B cell (primary cell): ENCODE data around the gene SLC8B1. TPM values are rescaled to one million over a fixed set of nuclear protein-coding genes. Genes with fewer than 3 reads are reported as not detected.

Experiments
- ATAC-seq: fragments of 200-7000 bp; cut with Tn5 transposase; one replicate; pipeline ENCODE4 v1.10.0; 2021; ENCODE audit warnings: low read depth, mild to moderate bottlenecking, moderate number of reproducible peaks, moderate library complexity
- CTCF ChIA-PET: fragments of 350-600 bp; sonication (Branson Sonifier 250); formaldehyde crosslinking; loops from one replicate; lab custom pipeline; 2021; ENCODE audit warnings: antibody characterized with exemption, inconsistent platforms; lab: Charles Lee
- POLR2A ChIA-PET: fragments of 350-600 bp; sonication (Branson Sonifier 250); formaldehyde crosslinking; loops from one replicate; lab custom pipeline; 2021; ENCODE audit warnings: antibody characterized with exemption; lab: Charles Lee
- DNase-seq: peaks from one replicate; pipeline ENCODE4 v3.0.0; 2013
- H2AFZ ChIP-seq: 2 replicates; pipeline ENCODE4 v1.6.1; 2012; ENCODE audit warnings: mild to moderate bottlenecking, low read depth, low read length; ENCODE audit not compliant: insufficient read depth, poor library complexity, severe bottlenecking
- H3K27ac ChIP-seq, 2 donors: 1 replicate in 1 of 2; 2 replicates in 1 of 2; pipeline ENCODE4 v1.5.1; 2012 to 2013; ENCODE audit warnings: low read length in 2 of 2, mild to moderate bottlenecking in 2 of 2, moderate library complexity in 1 of 2
- H3K27me3 ChIP-seq, 4 experiments: fragments of 200-600 bp in 1 of 4; sonication (generic) in 1 of 4; replicated peaks in 1 of 4; 1 replicate in 2 of 4; 2 replicates in 2 of 4; pipeline versions ENCODE4 v1.6.1 to v1.7.0; 2013 to 2016; ENCODE audit warnings: low read length in 3 of 4, mild to moderate bottlenecking in 2 of 4, mixed read lengths in 1 of 4, moderate library complexity in 1 of 4; ENCODE audit not compliant: insufficient read depth in 4 of 4, control insufficient read depth in 3 of 4; ENCODE audit errors: control extremely low read depth in 1 of 4
- H3K36me3 ChIP-seq, 2 experiments: replicated peaks in 1 of 2; 1 replicate in 1 of 2; 2 replicates in 1 of 2; pipeline versions ENCODE4 v1.6.1 to v1.7.1; 2013; ENCODE audit warnings: low read length in 1 of 2; ENCODE audit not compliant: insufficient read depth in 2 of 2, control insufficient read depth in 1 of 2; ENCODE audit errors: control extremely low read depth in 1 of 2, extremely low read depth in 1 of 2
- H3K4me1 ChIP-seq, 2 donors: fragments of 200-600 bp in 1 of 2; sonication (generic) in 1 of 2; 1 replicate in 1 of 2; 2 replicates in 1 of 2; pipeline versions ENCODE4 v1.5.1 to v1.6.1; 2013 to 2017; ENCODE audit warnings: low read length in 2 of 2; ENCODE audit not compliant: control insufficient read depth in 2 of 2, insufficient read depth in 2 of 2
- H3K4me2 ChIP-seq: replicated peaks from 2 replicates; pipeline ENCODE3; 2012; ENCODE audit warnings: mild to moderate bottlenecking, low read depth, low read length; ENCODE audit not compliant: poor library complexity, severe bottlenecking
- H3K4me3 ChIP-seq, 5 experiments: fragments of 200-600 bp in 1 of 5; sonication (generic) in 1 of 5; 1 replicate in 3 of 5; 2 replicates in 2 of 5; pipeline versions ENCODE4 v1.5.1 to v1.7.0; 2011 to 2016; ENCODE audit warnings: low read length in 4 of 5, mild to moderate bottlenecking in 4 of 5, low read depth in 2 of 5, control low read depth in 1 of 5, moderate library complexity in 1 of 5; ENCODE audit not compliant: insufficient read depth in 1 of 5; ENCODE audit errors: control extremely low read depth in 1 of 5, extremely low read depth in 1 of 5
- H3K79me2 ChIP-seq: fragments of 200-600 bp; sonication (generic); one replicate; pipeline ENCODE4 v1.6.0; 2016; ENCODE audit warnings: low read length; ENCODE audit not compliant: control insufficient read depth, insufficient read depth
- H3K9ac ChIP-seq: fragments of 200-600 bp; sonication (generic); 2 replicates; pipeline ENCODE4 v1.6.1; 2017; ENCODE audit warnings: mild to moderate bottlenecking, low read length, moderate library complexity
- H3K9me3 ChIP-seq, 3 donors: one replicate each; pipeline versions ENCODE4 v1.6.1 to v1.7.1; 2013; ENCODE audit warnings: low read length in 2 of 3; ENCODE audit not compliant: control insufficient read depth in 2 of 3, insufficient read depth in 1 of 3; ENCODE audit errors: control extremely low read depth in 1 of 3
- H4K20me1 ChIP-seq: 2 replicates; pipeline ENCODE4 v1.6.0; 2012; ENCODE audit warnings: mild to moderate bottlenecking, low read length; ENCODE audit not compliant: insufficient read depth, control insufficient read depth, poor library complexity, severe bottlenecking
- H3K27ac Mint-ChIP-seq: one replicate; pipeline ENCODE4 v1.8.0; 2021; ENCODE audit warnings: mixed read lengths
- H3K27me3 Mint-ChIP-seq: one replicate; pipeline ENCODE4 v1.8.0; 2021; ENCODE audit warnings: mixed read lengths
- H3K4me1 Mint-ChIP-seq: one replicate; pipeline ENCODE4 v1.8.0; 2021; ENCODE audit warnings: mixed read lengths
- H3K4me3 Mint-ChIP-seq: one replicate; pipeline ENCODE4 v1.8.0; 2021; ENCODE audit warnings: mixed read lengths
- H3K9me3 Mint-ChIP-seq: one replicate; pipeline ENCODE4 v1.8.0; 2022; ENCODE audit warnings: mixed read lengths; ENCODE audit not compliant: insufficient read depth
- EZH2 ChIP-seq: IDR thresholded peaks from 2 replicates; pipeline ENCODE4 v1.6.1; 2012; ENCODE audit warnings: borderline replicate concordance, low read depth, mild to moderate bottlenecking, moderate library complexity, low read length; ENCODE audit not compliant: insufficient read depth, poor library complexity, severe bottlenecking
- WGBS: methylation state at CpG from one replicate; pipeline ENCODE4 v1.1.5; 2013; ENCODE audit warnings: missing lambda C conversion rate; ENCODE audit not compliant: insufficient coverage; 5-methylcytosine and 5-hydroxymethylcytosine counted together
- intact Hi-C: fragments of 100-400 bp; cut with micrococcal nuclease; formaldehyde crosslinking; loops from one replicate; pipeline ENCODE4 v1.10.0; 2022
- polyA plus RNA-seq: library from polyadenylated mRNA; depleted of rRNA; stranded (reverse); fragments of >200 nt; gene quantifications from 2 replicates; pipeline ENCODE4 v1.2.3, GENCODE V29; 2012
- total RNA-seq, 2 donors: library from RNA; stranded (reverse); fragments of 120-200 nt in 1 of 2; gene quantifications; 1 replicate in 1 of 2; 2 replicates in 1 of 2; pipeline versions ENCODE4 v1.2.3 to v1.2.4, GENCODE V29; 2013 to 2022
- TF ChIP-seq, protein P1 (sequence below): fragments of 200-600 bp; IDR thresholded peaks from one replicate; pipeline ENCODE4 v1.8.0; 2022; ENCODE audit warnings: antibody characterized with exemption, mild to moderate bottlenecking

The SLC8B1 gene
- total and polyA plus RNA-seq, 2 donors (not counting 1 experiment from before 2014, with no cell fraction given): 18.7 to 35.6 TPM

DNA sequence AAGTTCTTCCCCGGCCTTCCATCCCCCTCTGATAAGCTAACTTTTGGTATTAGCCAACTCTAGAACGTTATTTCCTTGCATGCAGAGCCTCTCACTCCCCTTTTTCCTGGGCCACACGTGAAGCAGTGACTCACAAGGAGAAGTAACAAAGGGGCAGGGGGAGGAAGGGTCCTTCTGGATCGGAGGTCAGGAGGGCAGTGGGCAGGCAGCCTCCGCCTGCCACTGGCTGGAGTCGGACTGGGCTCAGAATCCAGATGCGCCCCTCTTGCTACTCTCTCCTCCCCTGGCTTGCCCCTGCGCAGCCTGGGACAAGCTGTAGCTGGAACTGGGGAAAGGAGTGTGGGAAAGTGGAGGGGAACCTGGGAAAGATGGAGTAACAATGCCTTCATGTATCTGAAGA lies 58.6 kb downstream of the SLC8B1 start:
- TF ChIP-seq, protein P1, sequence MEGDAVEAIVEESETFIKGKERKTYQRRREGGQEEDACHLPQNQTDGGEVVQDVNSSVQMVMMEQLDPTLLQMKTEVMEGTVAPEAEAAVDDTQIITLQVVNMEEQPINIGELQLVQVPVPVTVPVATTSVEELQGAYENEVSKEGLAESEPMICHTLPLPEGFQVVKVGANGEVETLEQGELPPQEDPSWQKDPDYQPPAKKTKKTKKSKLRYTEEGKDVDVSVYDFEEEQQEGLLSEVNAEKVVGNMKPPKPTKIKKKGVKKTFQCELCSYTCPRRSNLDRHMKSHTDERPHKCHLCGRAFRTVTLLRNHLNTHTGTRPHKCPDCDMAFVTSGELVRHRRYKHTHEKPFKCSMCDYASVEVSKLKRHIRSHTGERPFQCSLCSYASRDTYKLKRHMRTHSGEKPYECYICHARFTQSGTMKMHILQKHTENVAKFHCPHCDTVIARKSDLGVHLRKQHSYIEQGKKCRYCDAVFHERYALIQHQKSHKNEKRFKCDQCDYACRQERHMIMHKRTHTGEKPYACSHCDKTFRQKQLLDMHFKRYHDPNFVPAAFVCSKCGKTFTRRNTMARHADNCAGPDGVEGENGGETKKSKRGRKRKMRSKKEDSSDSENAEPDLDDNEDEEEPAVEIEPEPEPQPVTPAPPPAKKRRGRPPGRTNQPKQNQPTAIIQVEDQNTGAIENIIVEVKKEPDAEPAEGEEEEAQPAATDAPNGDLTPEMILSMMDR: no peak
- TF ChIP-seq EZH2: no peak
- H3K9ac ChIP-seq: no peak overlapping the region
- H3K79me2 ChIP-seq: no peaks in the 10 kb centered on the region
- H3K9me3 ChIP-seq: no peaks in the 10 kb centered on the region
- H4K20me1 ChIP-seq: no peaks in the 10 kb centered on the region
- ATAC-seq: no peak
- intact Hi-C loops: no loop called here
- WGBS: 91% methylated on average over 6 of the region's 8 CpGs
- CTCF ChIA-PET: no interaction called here
- H3K4me3 ChIP-seq: no peak overlapping the region
- Mint-ChIP-seq H3K9me3 (no peaks in the 10 kb centered on the region), H3K4me3 (no peak overlapping the region), H3K27ac (no peak overlapping the region), H3K4me1 (no peaks in the 10 kb centered on the region), H3K27me3 (no peaks in the 10 kb centered on the region)
- no peak overlapping the region for H3K4me2 ChIP-seq
- no peak overlapping the region for H3K27ac ChIP-seq
- H3K36me3 ChIP-seq: peaks cover 0 to 65% of the 10 kb centered on the region in 2 experiments
- no peak overlapping the region for H2AFZ ChIP-seq
- POLR2A ChIA-PET: no interaction called here
- no peak for DNase-seq
- H3K4me1 ChIP-seq: no peaks in the 10 kb centered on the region
- H3K27me3 ChIP-seq: no peaks in the 10 kb centered on the region

DNA sequence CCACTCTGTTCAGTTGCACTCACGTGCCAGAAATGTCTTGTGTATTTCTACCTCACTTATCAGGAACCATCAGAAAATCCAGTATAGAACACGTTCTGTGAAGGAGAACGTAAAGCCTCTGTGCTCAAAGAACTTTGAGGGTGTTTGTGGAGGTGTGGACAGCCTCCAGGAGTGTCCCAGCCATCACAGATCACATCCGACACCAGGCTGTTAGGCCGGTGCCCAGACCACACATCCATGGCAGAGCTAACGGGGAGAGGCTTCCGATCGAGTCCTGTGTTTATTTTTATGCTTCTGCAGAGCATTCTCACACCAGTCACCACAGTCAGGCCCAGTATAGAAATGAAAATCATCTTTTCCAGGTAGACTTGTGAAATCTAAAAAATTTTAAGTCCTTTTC lies 60.1 kb downstream of the SLC8B1 start:
- CTCF ChIA-PET: no interaction called here
- H3K4me3 ChIP-seq: no peak overlapping the region
- no peaks in the 10 kb centered on the region for H3K4me1 Mint-ChIP-seq
- no peak overlapping the region for H3K9ac ChIP-seq
- no peaks in the 10 kb centered on the region for H3K4me1 ChIP-seq
- H3K27me3 Mint-ChIP-seq: no peaks in the 10 kb centered on the region
- H4K20me1 ChIP-seq: no peaks in the 10 kb centered on the region
- intact Hi-C loops: no loop called here
- POLR2A ChIA-PET: no interaction called here
- H3K9me3 ChIP-seq: no peaks in the 10 kb centered on the region
- DNase-seq (no peak), ATAC-seq (no peak)
- H3K27ac ChIP-seq: no peak overlapping the region
- no peak overlapping the region for H2AFZ ChIP-seq
- H3K79me2 ChIP-seq: no peaks in the 10 kb centered on the region
- no peak for TF ChIP-seq EZH2
- H3K4me3 Mint-ChIP-seq: no peak overlapping the region
- no peak overlapping the region for H3K4me2 ChIP-seq
- H3K27ac Mint-ChIP-seq: no peak overlapping the region
- no peaks in the 10 kb centered on the region for H3K9me3 Mint-ChIP-seq
- peaks cover 0 to 61% of the 10 kb centered on the region in 2 experiments for H3K36me3 ChIP-seq
- WGBS: 100% methylated on average over 5 of the region's 8 CpGs
- no peaks in the 10 kb centered on the region for H3K27me3 ChIP-seq
